ENCODE results near the gene STXBP2. TPM values are rescaled to one million over a fixed set of nuclear protein-coding genes. Genes with fewer than 3 reads are reported as not detected.

STXBP2 gene
- total and polyA plus RNA-seq, 9 of the 15 experiments (the other 6 are each of a cell fraction or from before 2014, with no cell fraction given), result 2.5 to 163 (median 71.3) TPM

DNA sequence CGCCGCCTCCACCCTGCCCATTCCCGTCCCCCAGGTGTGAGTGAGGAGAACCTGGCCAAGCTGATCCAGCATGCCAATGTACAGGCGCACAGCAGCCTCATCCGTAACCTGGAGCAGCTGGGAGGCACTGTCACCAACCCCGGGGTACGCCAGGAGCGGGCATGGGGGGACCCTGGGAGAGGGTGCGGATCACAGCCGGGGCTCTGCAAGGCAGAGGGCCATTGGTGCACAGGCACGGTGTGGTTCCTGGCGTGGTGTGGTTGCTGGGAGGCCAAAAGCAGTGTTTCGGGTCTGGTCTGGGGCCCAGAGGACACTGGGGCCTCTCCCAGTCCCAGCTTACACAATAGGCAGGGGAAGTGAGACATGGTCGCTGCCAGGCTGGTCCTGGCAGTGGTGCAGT is 8.3 kb downstream of the STXBP2 start:
- POLR2A ChIA-PET, result interaction anchor here (2.0 kb wide), 1 partner anchor 10 kb away, joined by 8 read pairs; no protein-coding TSS in a partner anchor
- intact Hi-C loops (cut with micrococcal nuclease) (no loop called here), in situ Hi-C loops (cut with MboI) (no loop called here)
- DNase-seq (ENCODE audit: extremely low read depth in 1 of 4, low spot score in 3 of 4), result no peak
- 94% methylated on average over 12 of the region's 14 CpGs for WGBS (ENCODE audit: insufficient coverage, low coverage, missing lambda C conversion rate)
- BruUV-seq (replicated peaks), result no TSS peak
- no peak overlapping the region for H2AFZ ChIP-seq (ENCODE audit: low read depth, low read length)
- peaks cover 57% of the 10 kb centered on the region; the same call in 2 of the 3 replicates for H3K36me3 ChIP-seq (ENCODE audit: control insufficient read depth, insufficient read depth, low read length)
- no peaks in the 10 kb centered on the region for H3K9me1 ChIP-seq (ENCODE audit: control insufficient read depth, insufficient read depth, low read length)
- H3K4me1 ChIP-seq (replicated peaks in 1 of 2; ENCODE audit: control insufficient read depth in 2 of 2, insufficient read depth in 2 of 2, low read length in 2 of 2), result peaks cover 0 to 61% of the 10 kb centered on the region in 2 experiments; a peak in 4 of 5 replicates
- peaks cover 4% of the 10 kb centered on the region; the same call in 2 of the 3 replicates for H3K79me2 ChIP-seq (ENCODE audit: control insufficient read depth, insufficient read depth, low read length)
- TF ChIP-seq BCOR (IDR thresholded peaks at IDR 0.05), result no peak
- no peak for TF ChIP-seq NFYB (IDR thresholded peaks at IDR 0.05; ENCODE audit: extremely low read depth, insufficient read length)
- peak; percentile 62 for TF ChIP-seq POLR2G (IDR thresholded peaks at IDR 0.05; ENCODE audit: low read depth, low read length)
- no peak for TF ChIP-seq FIP1L1 (IDR thresholded peaks at IDR 0.05; ENCODE audit: low read depth, low read length, poor library complexity, severe bottlenecking)
- peak; percentile 62 for TF ChIP-seq RBFOX2 (IDR thresholded peaks at IDR 0.05; ENCODE audit: low read depth, low read length)
- TF ChIP-seq ZNF398 (CRISPR knock-in tag; IDR thresholded peaks at IDR 0.05), result no peak
- TF ChIP-seq POLR2A (conservative IDR thresholded peaks at IDR 0.05), result peak; percentile 14; the same call in 1 of the 2 replicates
- no peak for TF ChIP-seq ZNF184 (CRISPR knock-in tag; IDR thresholded peaks at IDR 0.05)
- TF ChIP-seq GATAD2B (IDR thresholded peaks at IDR 0.05; ENCODE audit: borderline replicate concordance), result no peak
- no peak for TF ChIP-seq FOXJ2 (tag; IDR thresholded peaks at IDR 0.05)
- no peak for TF ChIP-seq EWSR1 (IDR thresholded peaks at IDR 0.05; ENCODE audit: borderline replicate concordance, low read depth, partially characterized antibody)
- H3K27ac ChIP-seq (ENCODE audit: extremely low read depth, low read depth, low read length), result no peak overlapping the region
- no peak overlapping the region for H3K4me2 ChIP-seq (ENCODE audit: insufficient read depth, low read length)
- ATAC-seq, result no peak
- peaks cover 10% of the 10 kb centered on the region for H4K20me1 ChIP-seq (replicated peaks; ENCODE audit: control insufficient read depth, insufficient read depth, low read length)
- no peaks in the 10 kb centered on the region; a peak in 1 of 5 replicates for H3K27me3 ChIP-seq (ENCODE audit: control insufficient read depth in 2 of 2, insufficient read depth in 2 of 2, low read length in 2 of 2)
- H3K9ac ChIP-seq (ENCODE audit: insufficient read depth in 1 of 2, low read depth in 2 of 2, low read length in 2 of 2), result no peak overlapping the region
- FAIRE-seq, result no peak
- CTCF ChIA-PET (ENCODE audit: low intra/inter-chr PET ratio), result no interaction called here
- peaks cover under 1% of the 10 kb centered on the region; the same call in 1 of the 2 replicates for H3K9me3 ChIP-seq (replicated peaks; ENCODE audit: control insufficient read depth, insufficient read depth, low read depth, low read length)
- no peak overlapping the region for H3K4me3 ChIP-seq
